Measurements from ENCODE around the gene SPINK6.
A peak's percentile ranks its signal among the peaks of the same experiment; 100 is the strongest.

The SPINK6 gene, protein sequence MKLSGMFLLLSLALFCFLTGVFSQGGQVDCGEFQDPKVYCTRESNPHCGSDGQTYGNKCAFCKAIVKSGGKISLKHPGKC
- total RNA-seq = 0.09 to 1.1 (median 0.28) reads per million in 17 experiments

DNA sequence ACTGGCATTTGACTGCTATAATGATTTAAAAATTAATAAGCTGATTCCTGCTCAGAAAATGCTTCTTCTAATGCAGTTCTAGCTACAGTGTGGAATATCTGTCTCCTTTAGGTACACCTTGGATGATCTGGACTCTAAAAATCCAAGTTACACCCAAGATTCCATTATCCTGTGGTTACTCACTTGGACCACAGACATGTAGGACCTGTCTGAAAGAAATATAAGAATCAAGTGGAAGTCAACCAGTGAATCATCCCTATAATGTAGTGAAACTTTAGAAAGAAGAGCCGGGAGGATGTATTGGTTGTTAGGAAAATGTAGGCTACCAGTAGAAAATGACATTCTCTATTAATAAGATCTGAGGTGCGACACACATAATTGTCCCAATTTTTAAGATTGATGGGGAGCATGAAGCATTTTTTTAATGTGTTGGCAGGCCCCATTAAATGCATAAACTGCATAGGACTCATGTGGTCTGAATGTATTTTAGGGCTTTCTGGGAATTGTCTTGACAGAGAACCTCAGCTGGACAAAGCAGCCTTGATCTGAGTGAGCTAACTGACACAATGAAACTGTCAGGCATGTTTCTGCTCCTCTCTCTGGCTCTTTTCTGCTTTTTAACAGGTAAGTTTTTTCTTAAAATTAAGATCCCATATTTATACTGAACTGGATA lies at the start of gene SPINK6:
SPINK6 (plus strand) TSS at position 512 of the 673 bp plus-strand sequence; CDS start at position 567, 55 bp downstream.
- no peak for DNase-seq

DNA sequence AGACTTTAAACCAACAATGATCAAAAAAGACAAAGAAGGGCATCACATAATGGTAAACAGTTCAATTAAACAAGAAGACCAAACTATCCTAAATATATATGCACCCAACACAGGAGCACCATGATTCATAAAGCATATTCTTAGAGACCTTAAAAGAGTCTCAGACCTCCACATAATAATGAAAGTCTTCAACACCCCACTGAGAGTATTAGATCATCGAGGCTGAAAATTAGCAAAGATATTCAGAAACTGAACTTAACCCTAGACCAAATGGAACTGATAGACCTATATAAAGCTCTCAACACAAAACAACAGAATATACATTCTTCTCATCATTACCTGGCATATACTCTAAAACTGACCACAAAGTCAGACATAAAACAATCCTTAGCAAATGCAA lies 46.2 kb upstream of the SPINK6 start:
- no peak for DNase-seq

DNA sequence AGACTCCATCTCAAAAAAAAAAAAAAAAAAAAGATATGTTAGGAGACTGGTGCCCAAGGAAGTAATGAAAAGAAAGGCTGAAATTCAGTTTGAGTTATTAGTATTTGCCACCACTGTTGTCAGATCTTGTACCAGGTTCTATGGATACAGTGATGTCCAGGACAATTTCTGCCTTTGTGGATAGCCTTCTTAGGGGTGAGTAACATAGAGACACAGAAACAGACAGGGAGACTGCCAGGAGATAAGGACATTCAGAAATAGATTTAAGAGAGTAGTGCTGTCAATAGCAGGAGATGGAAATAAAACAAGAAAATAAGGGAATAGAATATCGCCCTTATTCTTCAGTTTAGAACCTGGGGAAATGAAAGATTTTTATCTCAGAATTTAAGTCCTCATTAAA lies 40.8 kb upstream of the SPINK6 start:
- DNase-seq = no peak

DNA sequence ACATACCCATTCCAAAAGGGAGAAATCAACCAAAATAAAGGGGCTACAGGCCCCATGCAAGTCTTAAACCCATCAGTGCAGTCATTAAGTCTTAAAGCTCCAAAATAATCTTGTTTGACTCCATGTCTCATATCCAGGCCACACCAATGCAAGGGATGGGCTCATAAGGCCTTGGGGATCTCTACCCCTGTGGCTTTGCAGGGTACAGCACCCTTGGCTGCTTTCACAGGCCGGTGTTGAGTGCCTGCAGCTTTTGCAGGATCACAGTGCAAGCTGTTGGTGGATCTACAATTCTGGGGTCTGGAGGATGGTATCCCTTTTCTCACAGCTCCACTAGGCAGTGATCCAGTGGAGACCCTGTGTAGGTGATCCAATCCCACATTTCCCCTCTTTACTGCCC lies 39.5 kb upstream of the SPINK6 start:
- DNase-seq = no peak

DNA sequence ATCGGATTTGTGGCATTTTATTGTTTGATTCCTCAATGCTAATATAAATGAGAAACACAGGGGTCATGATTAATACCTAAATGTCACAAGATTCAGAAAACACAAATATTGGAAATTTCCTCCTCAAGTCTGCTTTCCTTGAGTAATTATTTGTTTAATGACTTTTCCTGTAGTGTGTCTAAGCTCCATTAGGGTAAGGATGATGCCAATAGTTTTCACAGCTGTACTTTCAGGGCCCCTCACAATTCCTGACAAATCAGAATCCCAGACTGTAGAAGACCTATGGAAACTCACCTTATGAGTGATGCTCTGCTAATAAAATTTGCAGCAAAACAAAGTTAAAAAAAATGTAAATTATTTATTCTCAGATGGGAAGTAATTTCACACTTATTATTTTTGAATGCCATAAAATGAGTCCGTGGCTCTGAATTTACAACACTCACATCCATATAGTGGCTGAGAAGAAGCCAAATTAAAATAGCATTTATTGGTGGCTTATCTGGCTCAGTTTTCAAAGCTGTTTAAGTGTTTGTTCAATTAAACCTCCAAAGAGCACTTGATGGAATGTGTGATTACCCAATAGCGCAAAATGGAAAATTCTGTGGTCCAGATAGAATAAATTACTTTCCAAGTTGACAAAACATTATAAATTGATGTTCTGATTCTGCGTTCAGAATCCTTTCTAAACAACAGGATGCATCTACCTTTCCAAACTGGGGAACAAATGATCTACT lies 36.1 kb upstream of the SPINK6 start:
- DNase-seq = no peak

DNA sequence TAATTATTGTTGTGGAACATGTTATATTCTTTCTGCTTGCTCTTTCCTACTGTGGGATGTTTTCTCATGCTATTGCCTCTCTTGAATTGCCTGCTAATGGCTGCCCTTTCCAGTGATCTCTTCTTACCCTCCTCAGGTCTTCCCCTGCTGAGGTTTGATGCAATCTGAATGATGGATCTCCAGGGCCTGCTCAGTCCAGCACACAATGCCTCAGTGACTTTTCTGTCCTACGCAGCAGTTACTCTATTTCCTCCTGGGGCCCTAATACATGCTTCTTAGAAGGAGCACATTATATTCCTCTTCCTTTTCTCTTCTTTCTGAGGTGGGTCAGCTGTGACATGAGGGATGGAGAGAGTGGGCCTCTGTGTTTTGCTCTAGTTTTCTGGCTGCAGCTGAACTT lies 34.6 kb upstream of the SPINK6 start, which contains the start of gene SPINK14:
SPINK14 (plus strand) TSS at position 301 of the 400 bp plus-strand sequence. CDS start 1,187 bp downstream, outside the sequence.
- no peak for DNase-seq

DNA sequence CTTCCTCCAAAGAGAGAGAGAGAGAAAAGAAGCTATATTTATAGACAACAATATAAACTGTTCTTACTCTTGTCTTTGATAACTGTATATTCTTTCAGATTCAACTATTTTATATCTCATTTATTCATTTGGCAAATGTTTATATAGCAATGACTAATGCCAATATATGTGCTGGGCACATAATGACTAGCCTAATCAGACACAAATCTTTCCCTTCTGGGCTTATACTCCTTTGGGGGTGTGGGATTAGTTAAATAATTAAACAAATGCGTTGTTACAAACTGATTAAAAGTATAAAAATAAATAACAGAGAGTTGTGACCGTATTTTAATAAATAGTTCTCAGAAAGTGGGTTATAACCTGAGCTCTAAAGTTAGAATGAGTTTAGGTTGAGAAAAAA lies 30.5 kb upstream of the SPINK6 start:
- no peak for DNase-seq

DNA sequence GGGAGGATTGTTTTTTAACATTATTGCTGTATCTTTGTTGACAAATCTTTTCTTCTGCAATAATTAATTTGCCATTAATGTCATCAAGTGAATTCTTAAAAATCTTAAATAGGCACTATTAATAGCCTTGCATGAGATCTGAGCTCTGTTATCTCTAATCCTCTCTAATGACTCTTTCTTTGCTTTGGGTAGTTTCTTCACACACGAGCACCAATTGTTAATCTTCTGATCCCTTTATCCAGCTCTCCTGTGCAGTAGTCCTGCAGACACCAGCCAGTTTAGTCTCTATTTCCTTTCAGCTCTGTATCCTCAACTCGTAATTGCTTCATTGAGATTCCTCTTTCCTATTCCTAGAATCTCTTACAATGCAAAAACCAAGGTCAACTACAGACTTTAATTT lies 26.4 kb upstream of the SPINK6 start:
- DNase-seq = no peak

DNA sequence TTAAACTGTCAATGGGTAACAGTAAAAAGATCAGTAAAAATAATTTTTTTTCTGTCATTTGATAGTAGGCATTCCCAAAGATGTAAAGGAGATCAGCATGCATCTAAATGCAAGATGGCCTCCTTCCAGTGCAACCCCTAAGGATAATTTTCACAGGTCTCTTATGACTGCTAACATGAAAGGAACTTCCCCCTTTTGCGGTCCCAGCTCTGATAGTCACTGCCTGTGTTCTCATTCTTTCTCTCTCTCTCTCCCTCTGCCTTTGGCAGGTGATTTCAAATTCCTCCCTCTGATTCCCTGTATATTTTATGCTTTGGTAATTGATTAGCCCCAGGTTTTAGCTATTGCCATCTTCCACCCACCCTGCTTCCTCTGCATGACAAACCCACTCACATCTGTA lies 25.6 kb upstream of the SPINK6 start:
- DNase-seq = peak in 2 of 4 experiments; percentile 28 to 34

DNA sequence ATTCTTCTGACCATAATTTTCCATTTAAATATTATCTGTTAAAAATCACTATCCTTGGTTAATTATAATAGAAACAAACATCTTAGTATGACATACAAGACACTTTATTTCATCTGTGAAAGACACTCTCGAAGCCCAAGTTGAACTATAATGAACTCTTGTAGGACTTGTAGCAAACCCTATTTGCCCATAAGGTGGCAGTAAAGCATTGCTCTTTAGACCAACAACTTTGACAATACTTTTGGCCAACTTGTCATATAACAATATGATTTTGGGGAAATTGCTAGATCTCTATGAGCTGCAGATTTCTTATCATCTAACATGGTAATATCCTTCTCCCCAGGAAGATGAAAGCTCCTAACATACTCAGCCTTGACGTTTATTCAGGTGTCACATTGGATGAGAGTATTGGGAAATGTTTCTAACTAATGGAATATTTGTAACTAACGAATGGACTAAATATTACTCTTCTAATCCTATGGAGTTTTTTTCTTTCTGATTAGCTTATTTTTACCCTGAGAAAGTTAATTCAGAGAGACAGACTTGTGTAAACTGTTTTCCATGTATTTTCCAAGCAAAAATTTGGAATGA lies 23.5 kb upstream of the SPINK6 start:
- DNase-seq = peak; percentile 69 to 89 (median 83)

DNA sequence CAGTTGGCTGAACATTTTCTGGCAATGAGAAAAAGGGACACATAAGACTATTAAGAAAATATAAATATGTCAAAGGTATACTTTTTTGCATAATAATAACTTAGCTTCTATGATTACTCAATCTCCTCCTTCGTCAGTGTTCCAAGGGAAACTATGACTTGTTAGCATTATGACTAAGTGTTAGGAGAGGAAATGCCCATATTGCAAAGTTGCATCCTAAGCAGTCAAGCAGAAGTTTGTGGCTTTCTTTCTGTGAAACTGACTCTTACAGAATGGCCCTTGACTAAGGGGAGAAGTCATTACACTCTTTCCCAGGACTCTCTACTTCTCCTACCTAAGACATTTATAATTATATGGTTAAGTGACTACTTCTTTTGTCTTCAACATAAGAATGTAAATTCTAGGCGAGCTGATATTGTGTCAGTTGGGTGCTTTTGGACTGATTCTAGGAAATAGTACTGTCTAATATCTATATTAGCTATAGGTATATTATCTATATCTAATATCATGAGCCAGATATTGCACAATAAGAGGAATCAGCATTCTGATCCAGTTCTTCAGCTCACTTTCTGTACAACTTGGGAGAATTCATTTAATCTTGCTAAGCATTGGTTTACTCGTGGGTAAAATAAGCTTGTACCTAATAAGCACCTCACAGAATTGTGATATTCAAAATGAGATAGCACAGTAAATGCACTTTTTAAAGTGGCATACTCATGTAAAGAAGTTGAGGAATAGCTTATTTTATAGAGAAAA lies 16.4 kb upstream of the SPINK6 start:
- DNase-seq = peak; percentile 73 to 97 (median 88)

DNA sequence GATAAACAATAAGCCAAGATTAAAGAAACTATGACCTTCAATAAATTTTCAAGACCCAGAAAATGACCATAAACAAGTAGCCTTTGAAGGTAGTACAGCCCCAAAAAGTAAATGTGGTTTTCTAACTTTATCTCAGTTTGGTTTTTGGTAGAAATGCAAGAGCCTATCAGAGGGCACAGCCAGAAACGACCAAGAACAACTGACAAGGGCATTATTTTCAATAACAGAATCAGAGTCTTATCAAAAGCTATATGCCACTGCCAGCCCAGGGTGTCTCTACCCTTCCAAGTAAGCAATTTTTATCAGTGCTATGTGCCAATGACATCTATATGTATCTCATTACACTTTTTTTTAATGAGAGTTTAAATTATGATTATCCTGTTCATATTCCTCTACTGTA lies 11.8 kb upstream of the SPINK6 start:
- DNase-seq = no peak

DNA sequence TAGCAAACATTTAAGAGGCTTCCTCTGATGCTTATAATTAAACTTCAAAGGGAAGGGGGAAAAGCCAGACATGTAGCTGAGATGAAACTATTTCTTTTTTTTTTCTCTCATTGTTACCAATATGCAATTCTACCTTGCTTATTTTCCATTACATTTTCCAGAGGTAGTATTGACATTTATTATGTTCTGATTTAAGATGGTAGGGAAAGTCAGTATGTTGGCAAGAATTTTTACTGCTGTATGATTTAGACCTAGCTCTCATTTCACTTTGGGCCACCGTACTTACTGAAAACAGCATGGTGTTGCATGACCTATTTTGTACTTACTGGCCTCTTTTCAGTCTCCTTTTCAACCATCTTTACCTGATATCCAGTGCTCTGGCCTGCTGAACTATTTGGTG lies 9.6 kb upstream of the SPINK6 start:
- DNase-seq = no peak

DNA sequence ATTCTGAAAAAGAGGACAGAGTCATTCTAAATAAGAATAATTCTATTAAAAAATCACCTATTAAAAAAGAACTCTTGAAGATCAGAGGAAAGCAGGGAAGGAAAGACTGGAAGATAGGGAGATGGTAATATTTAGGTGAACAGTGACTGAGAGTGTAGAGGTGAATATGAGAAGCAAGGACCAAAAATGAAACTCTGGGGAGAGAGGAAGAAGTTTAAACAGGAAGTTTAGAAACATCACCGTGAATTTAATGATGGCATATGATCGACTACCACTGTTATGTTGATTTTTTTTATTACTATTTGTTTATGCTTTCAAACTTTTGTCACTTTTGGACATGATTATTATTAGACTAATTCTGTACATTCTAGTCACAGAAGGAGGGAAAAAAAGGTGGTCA lies 1.7 kb upstream of the SPINK6 start:
- peak in 2 of 4 experiments; percentile 28 to 35 for DNase-seq

DNA sequence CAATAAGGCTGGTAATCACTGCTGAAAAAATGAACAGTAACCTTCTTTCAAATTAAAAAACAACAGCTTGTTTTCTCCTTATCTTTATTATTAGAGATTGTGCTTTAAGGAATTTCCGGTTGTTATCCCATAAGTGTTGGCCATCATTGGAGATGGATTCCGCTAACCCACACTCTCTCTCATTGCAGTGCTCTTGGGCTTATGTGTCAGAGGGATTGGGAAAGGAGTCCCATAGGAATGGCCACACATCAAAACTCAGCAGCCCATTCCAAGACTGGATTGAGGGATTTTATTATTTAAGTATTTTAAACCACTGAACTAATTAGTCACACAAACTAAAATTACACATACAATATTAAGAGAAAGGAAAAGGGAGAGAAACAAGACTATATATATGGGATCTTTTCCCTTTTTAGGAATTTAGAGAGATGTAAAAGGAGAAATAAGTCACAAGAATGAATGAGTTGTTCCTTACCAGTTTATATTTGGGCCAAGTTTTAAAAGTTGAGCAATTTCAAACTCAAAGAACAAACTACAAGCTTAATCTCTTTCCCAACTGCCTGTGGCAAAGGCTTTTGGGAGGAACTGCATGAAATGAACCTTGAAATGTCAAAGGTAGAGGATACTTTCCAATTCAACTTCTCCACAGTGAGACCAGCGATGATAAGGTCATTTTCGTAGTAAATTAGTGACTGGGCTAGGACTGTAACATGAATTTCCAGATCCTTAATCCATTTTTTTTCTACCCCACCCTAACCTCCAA lies 2.4 kb downstream of the SPINK6 start:
- DNase-seq = peak; percentile 37 to 83 (median 66)

DNA sequence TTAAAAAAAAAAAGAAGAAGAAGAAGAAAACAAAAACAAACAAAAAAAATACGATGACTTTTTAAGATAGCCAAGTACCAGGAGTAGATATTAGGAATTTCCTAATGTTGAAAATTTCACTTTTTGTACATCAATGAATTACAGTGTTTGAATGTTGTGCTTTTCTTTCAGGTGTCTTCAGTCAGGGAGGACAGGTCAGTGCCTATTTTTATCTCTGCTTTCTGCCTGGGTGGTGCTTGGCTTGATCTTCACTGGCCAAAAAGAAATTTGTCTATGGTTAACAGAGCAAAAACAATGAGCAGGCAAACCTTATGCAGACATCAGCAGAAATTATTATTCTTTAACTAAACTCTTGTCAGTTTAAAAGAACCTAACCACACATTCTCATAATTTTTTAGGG lies 3.0 kb downstream of the SPINK6 start:
- no peak for DNase-seq

DNA sequence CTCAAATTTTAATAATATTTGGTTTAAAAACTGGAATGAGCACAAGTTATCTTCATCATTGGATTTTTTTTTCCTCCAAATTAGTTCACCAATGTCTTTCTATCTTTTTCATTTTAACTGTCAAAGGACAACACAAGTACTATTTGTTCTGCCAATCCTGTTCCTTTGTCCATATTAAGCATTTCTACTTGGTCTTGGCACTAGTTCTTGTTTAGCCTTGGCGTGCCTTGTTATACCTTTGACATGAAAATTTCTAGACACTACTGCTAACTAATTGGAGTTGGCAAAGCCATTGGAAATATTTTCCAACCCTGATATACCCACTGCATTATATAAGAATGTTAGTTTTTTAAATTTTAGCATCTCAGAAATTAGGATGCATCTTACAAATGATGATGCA lies 3.8 kb downstream of the SPINK6 start:
- no peak for DNase-seq

DNA sequence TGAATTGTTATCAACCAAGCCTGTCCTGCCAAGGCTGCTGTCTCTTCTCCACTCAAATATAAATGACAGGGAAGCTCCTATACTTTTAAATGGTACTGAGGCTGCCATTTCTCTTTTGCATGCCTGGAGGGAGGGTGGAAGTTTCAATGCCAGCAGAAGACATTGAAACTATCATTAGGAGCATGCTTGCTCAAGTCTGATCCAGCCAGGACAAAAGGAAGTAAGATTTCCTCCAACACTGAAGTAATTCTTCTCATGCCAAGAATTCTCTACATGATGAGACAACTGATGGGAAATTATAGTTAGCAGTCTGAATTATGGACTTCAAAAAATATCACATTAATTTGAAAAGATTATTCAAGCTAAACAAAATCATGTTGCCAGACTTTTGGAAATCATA lies 5.4 kb downstream of the SPINK6 start:
- peak; percentile 3 to 49 (median 26) for DNase-seq

DNA sequence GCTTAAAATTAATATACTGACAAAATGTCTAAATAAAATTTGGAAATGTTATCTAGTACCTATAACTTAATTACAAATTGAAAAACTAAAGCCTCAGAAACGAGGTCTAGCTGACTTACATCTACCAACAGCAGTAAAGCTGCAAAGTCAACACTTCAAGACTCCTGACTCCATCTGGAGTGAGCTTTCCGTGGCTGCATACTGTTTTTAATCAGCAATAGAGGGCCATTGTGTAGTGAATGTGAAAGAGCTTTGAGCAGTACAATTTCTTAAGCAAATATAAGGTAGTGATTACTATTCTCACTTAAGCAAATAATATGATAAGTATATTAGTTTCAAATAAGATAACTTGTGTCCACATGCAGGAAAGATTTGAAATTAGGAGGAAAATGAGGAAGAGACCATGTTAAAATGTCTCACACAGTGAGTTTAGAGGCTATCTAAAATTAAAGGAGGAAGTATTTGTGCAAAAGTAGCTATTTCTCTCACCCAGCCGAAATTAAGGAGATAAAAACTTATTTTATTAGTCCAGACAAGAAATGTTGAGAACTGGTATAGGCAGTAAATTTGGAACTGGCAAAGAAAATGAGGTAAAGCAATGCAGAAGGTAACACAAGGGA lies 6.4 kb downstream of the SPINK6 start:
- DNase-seq = peak; percentile 6 to 63 (median 34)

DNA sequence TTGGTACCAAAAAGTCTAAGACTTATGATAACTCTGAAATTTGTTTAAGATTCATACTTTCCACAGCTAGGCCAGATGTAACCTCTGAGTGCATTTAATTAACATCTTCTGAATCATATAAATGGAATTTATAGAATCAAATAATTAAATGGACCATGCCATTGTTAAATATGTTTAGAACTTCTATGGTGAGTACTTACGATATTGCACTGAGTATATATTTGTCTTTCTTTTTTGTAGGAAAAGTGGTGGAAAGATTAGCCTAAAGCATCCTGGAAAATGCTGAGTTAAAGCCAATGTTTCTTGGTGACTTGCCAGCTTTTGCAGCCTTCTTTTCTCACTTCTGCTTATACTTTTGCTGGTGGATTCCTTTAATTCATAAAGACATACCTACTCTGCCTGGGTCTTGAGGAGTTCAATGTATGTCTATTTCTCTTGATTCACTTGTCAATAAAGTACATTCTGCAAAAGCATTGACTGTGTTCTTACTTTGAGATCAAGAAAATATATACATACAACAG lies 11.9 kb downstream of the SPINK6 start:
- peak; percentile 33 to 72 (median 54) for DNase-seq

DNA sequence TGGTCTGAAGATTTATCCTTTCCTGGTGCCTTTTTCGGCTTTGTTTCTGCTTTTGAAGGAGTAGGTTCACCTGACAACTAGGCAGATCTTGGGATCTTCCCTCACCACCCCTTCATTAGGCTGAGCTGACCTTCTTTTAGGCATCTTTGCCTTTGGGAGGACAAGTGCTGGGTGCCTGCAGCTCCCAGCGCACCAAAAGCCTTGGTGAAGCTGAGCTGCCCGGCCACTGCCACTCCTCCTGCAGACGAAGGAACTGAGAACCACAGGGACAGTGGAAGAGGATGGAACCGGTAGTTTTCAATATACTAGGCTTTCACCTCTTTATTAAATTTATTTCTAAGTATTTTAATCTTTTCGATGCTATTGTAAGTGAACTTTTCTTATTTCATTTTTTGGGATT lies 18.7 kb downstream of the SPINK6 start:
- DNase-seq = no peak

All from suppressor macrophage (primary cell).